Hepatocyte (in vitro differentiated cells): ENCODE data around the gene AADAT.

Experiments
- CTCF ChIP-seq: fragments of 200-600 bp; sonication (generic); IDR thresholded peaks from 2 replicates; pipeline ENCODE4 v1.5.1; 2016; ENCODE audit warnings: antibody characterized with exemption, mild to moderate bottlenecking; ENCODE audit not compliant: poor library complexity
- EZH2 ChIP-seq: fragments of 200-600 bp; sonication (generic); IDR thresholded peaks from 2 replicates; pipeline ENCODE4 v1.6.1; 2016; ENCODE audit warnings: antibody characterized with exemption, mild to moderate bottlenecking, borderline replicate concordance

- TF ChIP-seq CTCF (no peak), EZH2 (no peak)
Observed at GRCh38 chr4:170026253-170027021, 63.3 kb downstream of the AADAT start, which contains the start of gene MFAP3L.
